NCI-H2107 (cell line): ENCODE measurements around the gene TIGD3.

Experiments
- DNase-seq: peaks from one replicate; lab custom pipeline; 2025; lab: John Stamatoyannopoulos, UW

TIGD3 gene

DNA sequence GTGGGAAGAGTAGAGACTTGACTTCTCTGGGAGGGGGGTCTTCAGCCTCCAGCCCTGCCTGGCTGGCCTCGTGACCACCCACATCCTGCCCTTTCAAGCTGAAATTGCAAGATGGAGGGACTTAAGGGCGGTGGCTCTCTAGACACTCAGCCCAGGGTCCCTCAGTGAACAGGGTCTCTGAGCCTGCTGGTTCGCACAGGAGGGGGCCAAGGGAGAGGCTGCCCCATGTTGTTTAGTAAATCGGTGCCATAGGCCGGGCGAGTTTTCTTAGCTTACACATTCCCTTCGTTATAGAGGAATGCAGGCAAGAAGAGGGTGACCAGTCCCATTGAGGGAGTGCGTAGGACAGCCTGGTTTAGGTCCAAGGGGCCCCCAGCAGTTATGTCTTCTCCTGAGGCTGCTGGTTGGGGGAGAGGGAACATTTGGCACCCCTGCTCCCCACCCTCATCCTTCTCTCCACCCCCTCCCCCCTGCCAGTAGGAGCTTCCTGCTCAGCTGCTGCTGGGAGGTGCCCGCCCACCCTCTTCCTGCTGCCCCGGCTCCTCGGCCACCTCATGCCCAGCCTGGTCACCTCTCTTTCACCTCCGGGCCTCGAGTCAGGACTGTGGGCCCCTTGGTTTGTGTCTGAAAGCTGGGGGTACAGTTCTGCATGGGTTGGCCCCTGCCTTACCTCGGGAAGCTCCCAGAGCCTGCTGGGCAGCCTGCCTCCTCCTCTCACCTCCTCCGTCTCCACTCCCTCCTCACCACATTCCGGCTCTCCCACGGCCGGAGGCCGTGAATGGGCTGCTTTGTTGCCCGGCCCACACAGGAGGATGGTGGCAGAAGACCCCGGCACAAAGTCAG, 35.8 kb downstream of the TIGD3 start:
- DNase-seq = no peak

DNA sequence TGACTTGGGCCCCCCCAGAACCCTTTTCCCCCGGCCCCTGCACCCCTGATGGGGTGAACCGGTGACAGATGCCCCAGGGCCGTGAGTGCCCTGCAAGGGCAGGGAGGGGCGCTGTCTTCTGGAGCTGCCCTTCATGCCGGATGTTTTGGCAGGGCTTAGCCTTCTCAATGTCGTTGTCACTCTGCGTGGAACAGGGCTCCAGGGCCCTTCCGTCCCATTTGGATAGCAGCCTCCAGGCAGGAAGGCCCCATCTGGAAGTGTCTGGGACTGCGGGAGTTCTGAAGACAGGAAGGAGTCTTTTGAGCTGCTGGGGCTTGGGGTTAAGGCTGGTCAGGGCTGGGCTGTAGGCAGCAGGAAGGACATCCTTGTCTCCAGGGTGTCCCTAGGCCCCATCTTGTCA, 36.4 kb downstream of the TIGD3 start:
- DNase-seq = no peak

DNA sequence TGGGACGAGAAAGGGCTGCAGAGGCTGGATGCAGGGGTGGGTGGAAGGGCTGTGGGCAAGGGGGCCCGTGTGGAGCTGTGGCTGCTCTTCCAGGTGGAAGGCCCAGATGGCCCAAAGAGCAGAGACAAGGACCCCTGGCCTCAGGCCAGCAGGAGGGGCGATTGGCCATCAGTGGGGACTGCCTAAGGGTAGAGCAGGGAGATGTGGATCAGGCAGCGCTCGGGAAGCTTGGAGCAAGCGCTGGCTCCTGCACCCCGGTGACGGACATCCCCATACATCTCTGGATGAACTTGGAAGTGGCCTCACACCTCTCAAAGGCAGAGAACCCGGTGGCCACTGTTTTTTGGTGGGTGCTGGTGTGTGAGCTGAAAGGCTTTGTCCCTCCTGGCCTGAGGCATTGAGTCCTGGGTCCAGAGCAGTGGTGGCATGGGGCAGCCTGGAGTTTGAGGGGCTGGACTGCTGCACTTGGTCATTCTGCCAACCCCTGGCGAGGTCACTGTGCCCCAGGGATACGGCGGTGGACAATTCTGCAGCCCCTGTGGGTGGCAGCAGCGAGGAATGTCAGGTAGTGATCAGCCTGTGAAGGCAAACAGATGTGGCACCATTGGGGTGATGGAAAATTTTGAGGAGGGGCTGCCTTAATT, 37.8 kb downstream of the TIGD3 start:
- no peak for DNase-seq

DNA sequence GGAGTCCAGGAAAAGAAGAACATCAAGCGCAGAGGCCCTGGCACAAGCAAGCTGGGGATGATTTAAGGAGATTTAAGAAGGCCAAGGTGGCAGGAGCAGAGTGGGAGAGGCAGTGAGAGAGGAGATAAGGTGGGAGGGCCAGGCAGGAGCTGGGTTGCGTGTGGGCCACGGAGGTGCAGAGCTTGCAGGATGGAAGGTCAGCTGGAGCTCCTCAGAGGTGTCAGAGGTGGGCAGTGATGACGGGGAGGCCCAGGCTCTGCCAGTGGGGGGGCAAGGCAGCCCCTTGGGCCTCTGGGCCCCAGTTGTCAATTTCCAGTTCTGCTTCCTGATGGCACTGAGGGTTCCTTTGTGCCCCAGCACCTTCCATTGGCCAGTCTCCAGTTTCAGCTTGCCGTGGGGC, 38.3 kb downstream of the TIGD3 start:
- no peak for DNase-seq

DNA sequence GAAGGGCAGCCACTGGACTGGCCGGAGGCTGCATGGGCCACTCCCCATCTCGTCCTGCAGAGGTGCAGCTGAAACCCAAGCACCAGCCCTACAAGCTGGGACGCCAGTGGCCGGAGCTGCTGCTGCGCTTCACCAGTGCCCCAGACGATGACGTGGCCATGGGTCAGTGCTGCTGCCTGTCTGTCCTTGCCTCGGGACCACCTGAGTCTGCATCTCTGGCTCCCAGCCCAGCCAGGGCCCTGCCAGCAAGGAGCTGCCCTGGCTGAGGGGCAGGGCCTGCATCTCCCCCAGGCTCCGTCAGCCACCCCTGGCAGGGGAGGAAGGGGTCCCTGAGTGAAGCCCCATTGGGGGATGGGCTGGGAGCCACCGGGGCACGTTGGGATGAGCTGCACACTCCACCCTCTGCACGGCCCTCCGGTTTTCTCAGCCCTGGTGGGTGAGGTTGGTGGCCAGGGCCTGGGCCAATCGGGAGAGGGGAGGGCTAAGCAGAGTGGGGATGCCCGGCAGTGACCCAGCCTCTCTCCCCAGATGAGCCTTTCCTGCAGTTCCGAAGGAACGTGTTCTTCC, 39.0 kb downstream of the TIGD3 start:
- DNase-seq = no peak

DNA sequence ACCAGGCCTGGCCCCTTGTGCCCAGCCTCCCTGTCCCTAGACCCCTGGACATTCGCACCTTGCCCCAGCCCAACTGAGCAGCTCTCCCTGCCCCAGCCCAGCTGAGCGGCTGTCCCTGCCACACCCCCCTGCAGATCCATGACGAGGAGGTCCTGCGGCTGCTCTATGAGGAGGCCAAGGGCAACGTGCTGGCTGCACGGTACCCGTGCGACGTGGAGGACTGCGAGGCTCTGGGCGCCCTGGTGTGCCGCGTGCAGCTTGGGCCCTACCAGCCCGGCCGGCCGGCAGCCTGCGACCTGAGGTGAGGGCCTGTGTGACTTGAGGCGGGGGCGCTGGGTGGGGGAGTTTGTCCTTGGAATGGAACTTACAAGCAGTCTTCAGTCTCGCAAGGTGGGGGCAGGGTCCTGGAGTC, 39.6 kb downstream of the TIGD3 start:
- DNase-seq = no peak

DNA sequence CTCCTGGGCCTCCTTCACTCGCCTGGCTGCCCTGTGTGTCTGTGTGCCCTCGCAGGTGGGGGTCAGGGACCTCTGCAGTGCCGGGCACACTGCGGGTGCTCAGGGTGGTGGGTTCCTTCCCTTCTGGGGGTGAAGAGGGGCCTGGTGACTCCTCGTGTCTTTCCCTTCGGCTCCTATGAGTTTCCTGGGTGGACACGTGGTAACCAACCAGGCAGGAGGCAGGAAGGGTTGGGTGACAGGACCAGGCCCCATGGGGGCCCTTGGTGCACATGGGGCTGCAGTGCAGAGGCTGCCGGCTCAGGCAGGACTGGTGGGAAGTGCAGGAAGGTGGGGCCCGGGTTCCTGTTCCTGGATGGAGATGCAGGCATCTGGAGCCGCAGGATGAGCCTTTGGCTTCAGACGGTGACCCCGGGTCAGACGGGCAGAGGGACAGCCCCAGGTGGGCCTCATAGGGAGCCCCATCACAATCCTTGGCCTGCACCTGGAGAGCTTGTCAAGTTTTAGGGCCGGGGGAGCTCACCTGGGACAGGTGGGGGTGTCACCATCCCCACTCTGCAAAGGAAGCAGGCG, 41.5 kb downstream of the TIGD3 start:
- DNase-seq = no peak

DNA sequence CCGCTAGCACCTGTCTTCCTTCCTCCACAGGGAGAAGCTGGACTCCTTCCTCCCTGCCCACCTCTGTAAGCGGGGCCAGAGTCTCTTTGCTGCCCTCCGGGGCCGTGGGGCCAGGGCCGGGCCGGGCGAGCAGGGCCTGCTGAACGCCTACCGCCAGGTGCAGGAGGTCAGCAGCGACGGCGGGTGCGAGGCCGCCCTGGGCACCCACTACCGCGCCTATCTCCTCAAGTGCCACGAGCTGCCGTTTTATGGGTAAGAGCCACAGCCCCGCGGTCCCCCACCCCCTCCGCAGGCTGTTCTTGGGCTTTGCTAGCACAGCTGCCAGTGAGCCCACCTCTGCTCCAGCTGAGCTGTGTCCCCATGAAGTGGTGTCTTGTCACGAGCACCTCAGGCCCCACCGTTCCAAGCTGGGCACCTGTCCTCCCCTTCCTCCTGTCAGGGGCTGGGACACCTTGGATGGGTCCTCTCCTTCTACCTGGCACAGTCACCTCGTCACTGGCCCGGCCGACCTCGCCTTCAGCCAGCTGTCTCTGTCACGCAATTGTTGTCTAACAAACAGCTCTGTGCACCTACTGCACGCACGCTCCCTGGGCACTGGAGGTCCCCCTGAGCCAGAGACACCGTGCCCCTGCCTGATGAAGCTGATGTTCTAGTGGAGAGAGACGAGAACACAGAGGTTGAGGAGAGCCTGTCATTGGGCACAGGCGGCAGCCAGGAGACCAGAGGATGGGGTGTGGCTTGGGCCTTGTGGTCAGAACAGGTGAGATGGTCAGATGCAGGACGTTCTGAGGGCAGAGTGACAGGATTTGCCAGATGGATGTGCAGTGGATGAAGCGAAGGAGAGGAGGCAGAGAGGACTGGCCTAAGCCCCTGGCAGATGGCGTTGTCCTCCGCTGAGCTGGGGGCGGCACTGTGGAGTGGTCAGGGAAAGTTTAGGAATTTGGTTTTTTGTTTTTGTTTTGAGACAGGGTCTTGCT, 42.5 kb downstream of the TIGD3 start:
- no peak for DNase-seq

DNA sequence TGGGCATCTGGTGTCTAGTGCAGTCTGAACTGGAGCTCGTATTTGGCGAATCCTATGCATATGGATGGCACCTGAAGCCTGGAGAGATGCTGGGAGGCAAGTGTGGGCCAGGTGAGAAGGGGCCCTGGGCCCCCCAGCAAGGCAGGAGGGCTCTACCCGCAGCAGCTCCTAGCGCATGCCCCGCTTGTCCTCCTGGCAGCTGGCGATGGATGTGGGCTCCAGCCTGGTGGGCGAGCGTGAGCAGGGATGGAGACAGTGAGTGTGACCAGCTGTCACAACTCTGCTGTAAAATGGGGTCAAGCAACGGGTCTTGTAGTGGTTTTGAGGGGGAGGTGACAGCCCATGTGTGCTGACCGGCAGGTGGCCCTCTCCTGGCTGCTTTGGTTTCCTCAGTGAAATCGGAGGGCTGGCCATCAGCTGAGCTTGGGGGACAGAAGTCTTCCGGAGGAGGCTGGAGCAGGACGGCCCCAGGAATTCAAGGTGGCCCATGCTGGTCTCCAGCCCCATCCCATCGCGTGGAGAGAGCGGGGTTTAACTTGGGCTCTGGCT, 43.9 kb downstream of the TIGD3 start:
- no peak for DNase-seq

DNA sequence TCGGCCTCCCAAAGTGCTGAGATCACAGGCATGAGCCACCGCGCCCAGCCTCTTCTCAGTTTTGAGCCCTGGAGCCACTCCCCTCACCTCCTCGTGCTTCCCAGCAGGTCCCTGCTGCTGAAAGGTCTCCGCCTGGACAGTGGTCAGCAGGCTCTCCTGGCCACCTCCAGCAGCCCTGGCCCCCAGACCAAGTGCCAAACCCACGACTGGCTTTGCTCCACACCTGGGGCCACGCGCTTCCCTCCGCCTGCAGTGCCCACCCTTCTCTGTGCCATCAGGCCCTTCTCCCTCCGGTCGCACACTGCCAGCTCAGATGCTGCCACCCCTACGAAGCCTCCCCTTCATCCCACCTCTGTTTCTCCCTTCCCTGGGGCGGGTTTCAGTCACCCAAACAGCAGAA, 44.7 kb downstream of the TIGD3 start:
- DNase-seq = no peak

DNA sequence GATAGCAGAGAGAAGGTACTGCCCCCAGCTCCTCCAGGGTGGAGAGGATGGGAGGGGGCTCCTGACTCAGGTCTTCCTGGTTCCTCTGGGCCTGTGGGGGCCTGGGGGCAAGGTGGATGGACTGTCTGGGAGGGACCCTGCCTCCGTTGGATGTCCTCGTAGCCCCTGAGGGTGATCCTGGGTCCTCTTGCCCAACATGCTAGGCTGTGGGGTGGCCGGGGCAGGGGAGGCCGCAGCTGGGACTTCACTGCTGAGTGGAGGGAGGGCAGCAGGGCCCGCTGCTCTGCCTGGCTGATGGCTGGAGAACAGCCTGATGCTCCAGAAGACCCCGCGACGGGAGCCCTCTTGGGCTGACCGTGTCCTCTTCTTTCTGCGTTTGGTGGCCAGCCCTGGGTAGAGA, 45.3 kb downstream of the TIGD3 start:
- no peak for DNase-seq

DNA sequence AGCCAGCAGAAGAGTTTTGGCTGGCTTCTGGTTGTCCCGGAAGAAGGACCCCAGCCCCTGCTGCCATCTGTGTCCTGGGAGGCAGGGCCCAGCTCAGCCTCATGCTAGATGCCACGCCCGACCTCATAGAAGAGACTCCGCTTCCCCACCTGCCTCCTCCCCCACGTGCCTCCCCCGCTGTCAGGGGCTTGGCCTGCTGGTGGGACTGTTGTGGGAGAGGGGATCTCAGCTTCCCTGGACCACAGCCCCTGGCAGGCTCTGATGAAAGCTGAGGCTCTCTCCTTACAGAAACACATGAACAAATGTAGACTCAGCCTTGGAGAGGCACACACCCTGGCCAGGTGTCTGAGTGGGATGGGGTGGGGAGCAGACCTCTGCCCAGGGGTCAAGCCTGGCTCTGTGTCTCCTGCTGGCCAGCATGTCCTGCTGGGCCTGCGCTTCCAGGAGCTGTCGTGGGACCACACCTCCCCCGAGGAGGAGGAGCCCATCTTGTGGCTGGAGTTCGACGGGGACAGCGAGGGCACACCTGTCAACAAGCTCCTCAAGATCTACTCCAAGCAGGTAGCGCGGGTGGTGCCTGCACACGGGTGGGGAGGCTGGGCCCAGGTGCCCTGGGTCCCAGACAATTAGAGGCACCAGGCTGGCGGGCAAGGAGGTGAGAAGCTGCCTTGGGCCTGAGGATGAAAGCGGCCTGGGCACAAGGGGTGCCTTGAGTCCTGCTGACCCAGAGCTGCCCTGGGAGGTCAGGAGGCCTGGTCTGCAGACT, 45.9 kb downstream of the TIGD3 start:
- DNase-seq = no peak

DNA sequence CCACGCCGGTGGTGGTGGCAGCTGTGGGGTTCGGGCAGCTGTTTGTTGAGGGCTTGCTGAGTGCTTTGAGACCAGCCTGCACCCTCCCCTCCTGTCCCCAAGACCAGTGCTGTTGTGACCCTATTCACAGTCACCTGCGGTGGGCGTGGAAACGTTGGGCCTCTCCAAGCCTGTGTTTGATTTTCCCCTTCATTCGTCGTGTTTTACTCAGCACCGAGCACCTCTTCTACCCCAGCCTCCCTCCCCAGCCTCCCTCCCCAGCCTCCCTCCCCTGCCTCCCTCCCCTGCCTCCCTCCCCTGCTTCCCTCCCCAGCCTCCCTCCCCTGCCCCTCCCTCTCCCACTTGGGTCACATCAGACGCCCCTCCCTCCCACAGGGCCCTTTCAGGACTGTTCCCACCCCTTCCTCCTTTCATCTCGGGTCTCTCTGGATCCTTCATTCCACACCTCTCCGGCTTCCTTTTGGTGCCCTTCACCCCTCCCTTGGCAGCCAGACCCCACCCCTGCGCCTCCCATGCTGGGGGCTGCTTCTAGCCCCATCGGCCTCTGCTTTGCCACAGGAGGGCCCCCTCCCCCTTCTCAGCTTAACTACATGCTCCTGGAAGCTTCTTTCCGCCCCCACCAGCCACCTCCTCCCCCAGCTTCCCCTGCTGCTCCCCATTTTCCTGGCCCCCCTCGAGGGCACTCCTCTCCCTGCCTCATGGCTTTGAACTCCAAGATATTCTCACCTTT, 46.7 kb downstream of the TIGD3 start:
- DNase-seq = no peak

DNA sequence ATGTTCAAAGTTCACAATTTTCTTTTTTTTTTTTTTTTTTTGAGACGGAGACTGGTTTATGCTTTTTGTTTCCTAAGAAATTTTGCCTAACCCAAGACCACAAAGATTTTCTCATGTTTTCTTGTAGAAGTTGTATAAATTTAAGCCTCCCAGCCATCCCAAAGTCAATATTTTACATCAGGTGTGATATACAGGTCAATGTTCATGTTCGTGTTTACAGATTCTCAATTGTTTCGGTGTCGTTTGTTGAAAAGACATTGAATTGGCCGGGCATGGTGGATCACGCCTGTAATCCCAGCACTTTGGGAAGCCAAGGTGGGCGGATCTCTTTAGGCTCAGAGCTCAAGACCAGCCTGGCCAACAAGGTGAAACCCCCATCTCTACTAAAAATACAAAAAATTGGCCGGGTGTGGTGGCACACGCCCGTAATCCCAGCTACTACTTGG, 47.3 kb downstream of the TIGD3 start:
- DNase-seq = no peak

DNA sequence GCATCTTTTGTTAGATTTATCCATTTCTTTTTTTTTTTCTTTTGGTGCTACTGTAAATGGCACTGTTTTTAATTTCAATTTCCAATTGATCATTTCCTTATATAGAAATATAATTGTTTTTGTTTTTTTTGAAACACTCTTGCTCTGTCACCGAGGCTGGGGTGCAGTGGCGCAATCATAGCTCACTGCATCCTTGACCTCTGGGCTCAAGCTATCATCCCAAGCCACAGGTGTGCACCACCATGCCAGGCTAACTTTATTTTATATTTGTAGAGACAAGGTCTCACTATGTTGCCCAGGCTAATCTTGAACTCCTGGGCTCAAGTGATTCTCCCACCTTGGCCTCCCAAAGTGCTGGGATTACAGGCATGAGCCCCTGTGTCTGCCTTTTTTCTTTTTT, 48.2 kb downstream of the TIGD3 start:
- no peak for DNase-seq

DNA sequence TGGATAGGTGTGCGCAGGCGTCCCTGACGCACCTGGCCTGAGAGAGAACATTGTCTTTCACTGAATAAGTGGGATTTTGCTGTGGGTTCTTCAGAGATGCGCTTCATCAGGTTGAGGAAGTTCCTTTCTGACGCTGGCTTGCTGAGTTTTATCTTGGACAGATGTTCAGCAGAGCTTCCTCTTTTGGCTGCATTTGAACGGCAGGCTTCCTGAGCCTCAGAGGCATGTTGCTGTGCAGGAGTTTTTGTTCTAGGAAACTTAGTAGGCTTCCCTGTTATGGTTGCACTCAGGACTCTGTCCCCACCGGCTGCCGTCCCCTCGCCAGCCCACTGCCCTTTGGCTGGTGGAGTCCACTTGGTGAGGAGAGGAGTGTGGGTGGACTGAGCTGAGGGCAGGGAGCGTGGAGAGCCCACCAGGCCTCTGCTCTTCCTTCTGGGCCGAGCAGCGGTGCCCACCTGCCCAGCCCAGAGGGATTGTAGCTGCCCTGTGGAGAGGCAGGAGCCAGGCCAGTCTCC, 49.1 kb downstream of the TIGD3 start:
- no peak for DNase-seq

DNA sequence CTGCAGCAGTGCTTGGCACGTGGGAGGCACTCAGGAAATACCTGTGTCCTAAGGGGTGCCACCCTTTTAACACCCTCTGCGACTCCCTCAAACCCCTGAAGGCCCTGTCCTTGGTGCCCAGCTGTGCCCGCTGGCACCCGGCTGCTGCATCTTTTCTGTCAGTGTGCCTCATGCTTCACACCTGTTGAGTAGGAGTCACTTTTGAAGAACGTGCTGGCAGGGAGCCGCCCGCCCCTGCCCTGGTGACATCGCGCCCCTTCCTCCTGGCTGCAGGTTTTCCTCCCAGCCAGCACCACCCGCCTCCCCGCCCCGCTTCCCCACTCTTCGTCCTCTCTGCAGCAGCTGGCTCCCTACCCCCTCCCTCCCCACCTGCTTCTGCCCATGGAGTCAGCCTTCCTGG, 49.7 kb downstream of the TIGD3 start:
- no peak for DNase-seq

DNA sequence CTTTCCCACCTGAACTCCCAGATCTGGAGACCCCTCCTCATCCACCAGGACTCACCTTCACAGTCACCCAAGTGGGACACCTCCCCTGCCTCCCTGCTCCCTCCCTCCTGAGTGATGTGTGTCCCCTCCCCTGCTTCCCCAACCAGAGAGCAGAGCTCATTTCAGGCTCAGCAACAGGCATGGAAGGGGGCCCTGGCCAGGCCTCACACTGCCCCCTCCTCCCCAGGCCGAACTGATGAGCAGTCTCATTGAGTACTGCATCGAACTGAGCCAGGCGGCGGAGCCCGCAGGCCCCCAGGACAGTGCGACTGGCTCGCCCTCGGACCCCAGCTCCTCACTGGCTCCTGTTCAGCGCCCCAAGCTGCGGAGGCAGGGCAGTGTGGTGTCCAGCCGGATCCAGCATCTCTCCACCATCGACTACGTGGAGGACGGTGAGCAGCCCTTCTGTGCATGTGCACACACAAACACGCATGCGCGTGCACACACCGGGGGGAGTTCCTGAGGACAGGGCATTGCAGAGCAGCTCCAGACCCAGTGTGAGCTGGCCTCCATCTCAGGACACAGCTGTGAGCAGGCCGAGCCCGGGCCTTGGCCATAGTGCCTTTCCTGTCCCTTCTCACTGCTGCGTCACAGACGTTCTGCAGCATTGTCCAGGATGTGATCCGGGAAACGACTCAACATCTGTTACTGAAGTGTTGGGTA, 50.2 kb downstream of the TIGD3 start:
- DNase-seq = no peak
